Heart right ventricle (tissue), 16 donors: ENCODE results near the gene SPTBN1. TPM values are rescaled to one million over a fixed set of nuclear protein-coding genes. Genes with fewer than 3 reads are reported as not detected.

Source experiments
- ATAC-seq, 8 donors: fragments of 200-7000 bp; cut with Tn5 transposase; one replicate each; pipeline ENCODE4 v1.9.1; 2020; ENCODE audit warnings: mild to moderate bottlenecking in 8 of 8, moderate library complexity in 8 of 8, moderate number of reproducible peaks in 1 of 8
- DNase-seq, 2 donors: peaks; one replicate each; pipeline ENCODE4 v3.0.0-alpha.2; 2020
- H3K27ac ChIP-seq, 10 donors: fragments of 200-600 bp; sonication (generic) in 2 of 10; one replicate each; pipeline versions ENCODE4 v1.5.0 to v1.8.0; 2020 to 2022; ENCODE audit warnings: mild to moderate bottlenecking in 3 of 10
- H3K27me3 ChIP-seq, 7 donors: fragments of 200-600 bp; one replicate each; pipeline ENCODE4 v1.8.0; 2021 to 2022; ENCODE audit warnings: mild to moderate bottlenecking in 2 of 7
- H3K36me3 ChIP-seq, 9 donors: fragments of 200-600 bp; sonication (generic) in 1 of 9; one replicate each; pipeline versions ENCODE4 v1.5.0 to v1.8.0; 2020 to 2022; ENCODE audit warnings: mild to moderate bottlenecking in 2 of 9
- H3K4me1 ChIP-seq, 9 donors: fragments of 200-600 bp; sonication (generic) in 1 of 9; one replicate each; pipeline versions ENCODE4 v1.5.0 to v1.8.0; 2020 to 2022; ENCODE audit warnings: mild to moderate bottlenecking in 4 of 9
- H3K4me3 ChIP-seq, 10 donors: fragments of 200-600 bp; sonication (generic) in 2 of 10; one replicate each; pipeline versions ENCODE4 v1.5.0 to v1.8.0; 2020 to 2022; ENCODE audit warnings: mild to moderate bottlenecking in 7 of 10, moderate library complexity in 2 of 10
- H3K9me3 ChIP-seq, 11 donors: fragments of 200-600 bp in 10 of 11; sonication (generic) in 2 of 11; one replicate each; pipeline versions ENCODE4 v1.5.0 to v1.8.0; 2013 to 2022; ENCODE audit warnings: mild to moderate bottlenecking in 2 of 11, control low read depth in 1 of 11, moderate library complexity in 1 of 11
- WGBS, 2 donors: extraction: QIAGEN DNeasy Blood & Tissue Kit; methylation state at CpG; one replicate each; pipeline ENCODE4 v1.1.7; 2013; ENCODE audit warnings: inconsistent platforms in 1 of 2; 5-methylcytosine and 5-hydroxymethylcytosine counted together
- intact Hi-C, 10 donors: fragments of 100-400 bp; cut with DNase I; formaldehyde crosslinking; loops; one replicate each; pipeline versions ENCODE4 v1.11.1 to v1.14.2; 2022
- polyA plus RNA-seq, 2 donors: library from polyadenylated mRNA; stranded (reverse); fragments of 200-250 nt; gene quantifications; one replicate each; pipeline ENCODE4 v1.2.3, GENCODE V29; 2013
- total RNA-seq, 10 donors: library from RNA; stranded (reverse); fragmentation: NEBNext Ultra II Directional in 3 of 10; extraction: Animal tissue kit (Norgen Biotek cat#: 25700) in 3 of 10; gene quantifications; one replicate each; pipeline versions ENCODE4 v1.2.1 to v1.2.4, GENCODE V29; 2021 to 2023
- TF ChIP-seq, protein P1 (sequence below), 9 donors: fragments of 200-600 bp; sonication (generic) in 2 of 9; IDR thresholded peaks; one replicate each; pipeline versions ENCODE4 v1.5.0 to v1.8.0; 2021 to 2022; ENCODE audit warnings: antibody characterized with exemption in 9 of 9, mild to moderate bottlenecking in 5 of 9, moderate library complexity in 1 of 9
- donor health status: Arrhythmogenic right ventricular cardiomyopathy.
- donor health status: ischemic (EF 13 %, LVEDD 7.1; RV severe dilation, severe dysfunction).
- donor health status: healthy with polysubstance abuse.
- donor health status: DM: no; HTN: yes; CAD: no.
- donor health status: DM: no; HTN: no; CAD: no.
- donor health status: ischemic (EF 25% LVEDD 6.9; RV normal size, moderate dysfunction).
- donor health status: ischemic (EF 25% LVEDD 5.7; RV mildly dilated, moderate dysfunction).
- donor health status: healthy.
- donor health status: DM: yes; HTN: yes; CAD: no.
- donor health status: Ischemic cardiomyopathy.
- donor health status: ischemic (EF 35%, LVEDD 5.7; RV mildly dilated, moderate dysfunction).
- donor health status: nonischemic (EF 11% LVEDD 7.7; RV severe dilation, severe dysfunction).
- donor health status: DM: yes; HTN: yes; CAD: no.
- donor health status: PGD.
- donor health status: ischemic (EF 29% LVEDD 5.4; RV normal size, mild dysfunction).
- donor health status: nonischemic (EF 23%, LVEDD 6.1; RV moderate dilation, normal function).

The SPTBN1 gene
- total and polyA plus RNA-seq, 12 donors = 91.1 to 643 (median 494) TPM

GRCh38 chr2:54574107-54574859 lies 118.2 kb downstream of the SPTBN1 start:
- TF ChIP-seq, protein P1, sequence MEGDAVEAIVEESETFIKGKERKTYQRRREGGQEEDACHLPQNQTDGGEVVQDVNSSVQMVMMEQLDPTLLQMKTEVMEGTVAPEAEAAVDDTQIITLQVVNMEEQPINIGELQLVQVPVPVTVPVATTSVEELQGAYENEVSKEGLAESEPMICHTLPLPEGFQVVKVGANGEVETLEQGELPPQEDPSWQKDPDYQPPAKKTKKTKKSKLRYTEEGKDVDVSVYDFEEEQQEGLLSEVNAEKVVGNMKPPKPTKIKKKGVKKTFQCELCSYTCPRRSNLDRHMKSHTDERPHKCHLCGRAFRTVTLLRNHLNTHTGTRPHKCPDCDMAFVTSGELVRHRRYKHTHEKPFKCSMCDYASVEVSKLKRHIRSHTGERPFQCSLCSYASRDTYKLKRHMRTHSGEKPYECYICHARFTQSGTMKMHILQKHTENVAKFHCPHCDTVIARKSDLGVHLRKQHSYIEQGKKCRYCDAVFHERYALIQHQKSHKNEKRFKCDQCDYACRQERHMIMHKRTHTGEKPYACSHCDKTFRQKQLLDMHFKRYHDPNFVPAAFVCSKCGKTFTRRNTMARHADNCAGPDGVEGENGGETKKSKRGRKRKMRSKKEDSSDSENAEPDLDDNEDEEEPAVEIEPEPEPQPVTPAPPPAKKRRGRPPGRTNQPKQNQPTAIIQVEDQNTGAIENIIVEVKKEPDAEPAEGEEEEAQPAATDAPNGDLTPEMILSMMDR (IDR thresholded peaks at IDR 0.05) = no peak
- 32 to 43% methylated on average over 9 of the region's 9 CpGs for WGBS, 2 donors

DNA sequence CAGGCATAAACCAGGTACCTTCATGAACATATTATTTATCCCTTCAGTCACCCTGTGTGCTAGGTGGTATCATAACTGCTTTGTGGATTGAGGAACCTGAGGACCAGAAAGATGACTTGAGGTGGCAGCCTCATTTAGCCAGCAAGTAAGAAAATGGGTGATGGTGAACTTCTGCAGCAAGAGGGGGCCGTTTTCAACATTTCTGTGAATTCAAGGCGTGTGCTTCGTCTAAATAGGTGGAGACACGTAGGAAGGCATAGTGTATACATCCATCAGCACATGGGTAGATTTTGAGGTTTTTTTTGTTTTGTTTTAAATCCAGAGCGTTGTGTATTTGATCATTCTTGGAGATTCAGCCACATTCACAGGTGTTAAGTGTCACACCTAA lies 118.7 kb downstream of the SPTBN1 start:
- H3K9me3 ChIP-seq = no peaks in the 10 kb centered on the region
- ATAC-seq (no peak), DNase-seq (no peak)
- intact Hi-C loops = loop anchor here in 3 of 10 donors (5.0 to 10.0 kb wide), 3 partner anchors 42 to 60 kb away; no protein-coding TSS in a partner anchor
- 73 to 80% methylated on average over 5 of the region's 5 CpGs for WGBS, 2 donors
- peak overlapping the region in 9 of 10 donors; percentile 23 to 89 (median 77) for H3K27ac ChIP-seq
- no peak overlapping the region for H3K4me3 ChIP-seq
- H3K27me3 ChIP-seq = no peaks in the 10 kb centered on the region
- H3K36me3 ChIP-seq = peaks cover 0 to 15% (median 0%) of the 10 kb centered on the region in 9 donors
- TF ChIP-seq, protein P1 (IDR thresholded peaks at IDR 0.05) = no peak
- H3K4me1 ChIP-seq = peaks cover 76 to 100% (median 98%) of the 10 kb centered on the region in 9 donors

More at GRCh38 chr2:54574107-54574859, 118.2 kb downstream of the SPTBN1 start:
- intact Hi-C loops = loop anchor here in 2 of 10 donors (5.0 to 10.0 kb wide), 2 partner anchors 58 to 61 kb away; no protein-coding TSS in a partner anchor
- H3K36me3 ChIP-seq = peaks cover 0 to 14% (median 0%) of the 10 kb centered on the region in 9 donors
- H3K4me3 ChIP-seq = peak overlapping the region in 1 of 10 donors; percentile 24
- peaks cover 77 to 100% (median 98%) of the 10 kb centered on the region in 9 donors for H3K4me1 ChIP-seq
- H3K27me3 ChIP-seq = no peaks in the 10 kb centered on the region
- peak overlapping the region; percentile 24 to 89 (median 76) for H3K27ac ChIP-seq
- ATAC-seq (peak; percentile 19 to 66 (median 52)), DNase-seq (peak in 1 of 2 donors; percentile 53)
- H3K9me3 ChIP-seq = no peaks in the 10 kb centered on the region

GRCh38 chr2:54575379-54575888 lies 119.3 kb downstream of the SPTBN1 start:
- ATAC-seq (no peak), DNase-seq (no peak)
- Histone ChIP-seq H3K27ac (peak overlapping the region in 8 of 10 donors; percentile 23 to 89 (median 80)), H3K36me3 (peaks cover 0 to 15% (median 0%) of the 10 kb centered on the region in 9 donors), H3K4me1 (peaks cover 75 to 100% (median 98%) of the 10 kb centered on the region in 9 donors), H3K9me3 (no peaks in the 10 kb centered on the region), H3K27me3 (no peaks in the 10 kb centered on the region), H3K4me3 (no peak overlapping the region)
- intact Hi-C loops = loop anchor here in 2 of 10 donors (5.0 to 10.0 kb wide), 2 partner anchors 42 to 59 kb away; no protein-coding TSS in a partner anchor
- WGBS, 2 donors = 72 to 78% methylated on average over 9 of the region's 9 CpGs
- TF ChIP-seq, protein P1 (IDR thresholded peaks at IDR 0.05) = no peak

DNA sequence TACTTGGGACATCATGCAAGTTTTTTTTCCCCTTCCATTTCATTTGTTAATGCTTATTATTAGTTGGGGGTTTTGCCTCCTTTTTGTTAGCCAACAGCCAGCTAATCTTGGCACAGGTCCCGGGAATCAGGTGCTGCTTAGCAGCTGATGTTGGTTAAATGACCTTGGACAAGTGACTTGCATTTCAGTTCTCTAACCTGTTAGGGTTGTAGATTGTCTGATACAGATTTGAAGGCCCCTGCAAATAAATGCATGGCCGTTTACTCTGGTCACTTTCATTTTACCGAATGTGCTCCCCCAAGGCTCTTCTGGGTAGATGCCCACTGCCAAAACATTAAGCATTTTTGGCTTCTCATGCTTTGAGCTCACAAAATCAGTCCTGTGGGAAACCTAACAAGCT lies 120.9 kb downstream of the SPTBN1 start:
- intact Hi-C loops = loop anchor here in 2 of 10 donors (5.0 to 10.0 kb wide), 2 partner anchors 40 to 58 kb away; no protein-coding TSS in a partner anchor
- no peaks in the 10 kb centered on the region for H3K9me3 ChIP-seq
- peak overlapping the region in 8 of 10 donors; percentile 45 to 89 (median 54) for H3K27ac ChIP-seq
- ATAC-seq (no peak), DNase-seq (peak in 1 of 2 donors; percentile 53)
- H3K4me3 ChIP-seq = no peak overlapping the region
- peaks cover 0 to 27% (median 0%) of the 10 kb centered on the region in 9 donors for H3K36me3 ChIP-seq
- 13 to 18% methylated on average over 3 of the region's 3 CpGs for WGBS, 2 donors
- peaks cover 66 to 100% (median 96%) of the 10 kb centered on the region in 9 donors for H3K4me1 ChIP-seq
- TF ChIP-seq, protein P1 (IDR thresholded peaks at IDR 0.05) = no peak
- H3K27me3 ChIP-seq = no peaks in the 10 kb centered on the region
